Central memory CD4-positive, alpha-beta T cell (primary cell): ENCODE results near the gene CEBPG.

Source experiments
- DNase-seq: peaks from one replicate; pipeline ENCODE4 v3.0.0; 2022

Gene CEBPG

DNA sequence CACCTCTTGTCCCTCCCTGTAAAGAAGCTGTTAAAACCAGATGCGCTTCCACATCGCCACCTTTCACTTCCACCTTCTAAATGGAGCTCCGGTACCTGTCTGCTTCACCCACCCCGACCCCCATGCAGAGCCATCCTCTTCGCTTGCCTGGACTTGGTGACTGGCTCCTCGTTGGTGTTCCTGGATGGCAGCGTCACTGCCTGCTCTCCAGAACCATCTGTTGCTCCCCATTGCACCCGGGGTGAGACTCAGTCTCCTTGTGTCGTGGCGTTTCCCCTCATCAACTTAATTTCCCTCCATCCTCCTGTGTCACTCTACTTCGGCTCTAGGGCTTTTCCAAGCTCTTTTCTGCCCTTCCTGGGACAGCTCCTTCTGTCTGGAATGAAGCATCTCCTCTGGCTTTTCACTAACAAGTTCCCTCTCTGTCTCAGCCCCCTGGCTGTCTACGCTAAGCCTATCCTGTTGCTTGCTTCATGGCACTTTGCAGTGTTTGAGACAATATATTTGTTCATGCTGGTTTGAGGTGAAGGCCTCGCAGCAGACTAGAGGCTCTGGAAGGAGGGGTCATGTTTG is 10.3 kb downstream of the CEBPG start:
- no peak for DNase-seq

- DNase-seq = no peak
Observed at GRCh38 chr19:33384983-33385382, 11.5 kb downstream of the CEBPG start.

DNA sequence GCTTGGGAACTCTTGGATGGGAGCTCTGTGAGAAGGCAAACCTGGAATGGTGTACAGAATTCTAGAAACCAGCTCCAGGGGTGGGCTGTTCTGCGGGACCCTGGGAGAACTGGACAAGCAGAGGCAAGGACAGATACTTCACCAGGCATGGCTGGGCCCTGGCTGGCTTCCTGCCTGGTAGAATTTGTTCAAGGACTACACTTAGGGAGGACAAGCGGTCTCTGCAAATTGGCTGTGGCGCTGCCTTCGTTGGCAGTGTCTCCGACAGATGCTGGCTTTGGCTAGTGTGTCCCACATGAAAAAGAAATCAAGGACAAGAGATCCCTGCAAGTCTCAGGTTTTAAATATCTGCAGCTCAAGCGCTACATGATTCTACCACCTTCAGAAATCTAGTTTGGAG is 12.4 kb downstream of the CEBPG start:
- DNase-seq = no peak

DNA sequence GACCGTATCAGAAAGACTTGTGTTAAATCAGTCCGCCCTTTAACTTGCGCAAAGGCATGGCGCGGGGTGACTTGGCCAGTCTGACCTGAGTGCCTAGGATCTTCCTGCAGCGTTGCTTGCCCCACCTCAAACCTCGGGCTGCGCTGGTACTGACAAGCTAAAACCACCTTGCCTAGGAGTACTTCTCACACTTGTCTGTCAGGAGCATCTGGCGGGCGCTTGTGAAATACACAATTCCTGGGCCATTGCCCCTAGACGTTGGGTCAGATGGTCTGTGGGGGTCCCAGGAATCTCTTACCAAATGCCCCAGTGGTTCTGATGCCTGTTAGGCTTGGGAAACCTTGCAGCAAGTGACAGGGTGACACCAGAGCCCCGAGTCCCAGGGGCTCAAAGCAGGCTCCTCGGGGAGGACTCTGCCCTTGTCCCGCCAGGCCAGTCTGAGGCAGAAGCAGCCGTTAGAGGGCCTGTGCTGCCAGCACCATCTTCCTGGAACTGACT is 12.9 kb downstream of the CEBPG start:
- DNase-seq = no peak

DNA sequence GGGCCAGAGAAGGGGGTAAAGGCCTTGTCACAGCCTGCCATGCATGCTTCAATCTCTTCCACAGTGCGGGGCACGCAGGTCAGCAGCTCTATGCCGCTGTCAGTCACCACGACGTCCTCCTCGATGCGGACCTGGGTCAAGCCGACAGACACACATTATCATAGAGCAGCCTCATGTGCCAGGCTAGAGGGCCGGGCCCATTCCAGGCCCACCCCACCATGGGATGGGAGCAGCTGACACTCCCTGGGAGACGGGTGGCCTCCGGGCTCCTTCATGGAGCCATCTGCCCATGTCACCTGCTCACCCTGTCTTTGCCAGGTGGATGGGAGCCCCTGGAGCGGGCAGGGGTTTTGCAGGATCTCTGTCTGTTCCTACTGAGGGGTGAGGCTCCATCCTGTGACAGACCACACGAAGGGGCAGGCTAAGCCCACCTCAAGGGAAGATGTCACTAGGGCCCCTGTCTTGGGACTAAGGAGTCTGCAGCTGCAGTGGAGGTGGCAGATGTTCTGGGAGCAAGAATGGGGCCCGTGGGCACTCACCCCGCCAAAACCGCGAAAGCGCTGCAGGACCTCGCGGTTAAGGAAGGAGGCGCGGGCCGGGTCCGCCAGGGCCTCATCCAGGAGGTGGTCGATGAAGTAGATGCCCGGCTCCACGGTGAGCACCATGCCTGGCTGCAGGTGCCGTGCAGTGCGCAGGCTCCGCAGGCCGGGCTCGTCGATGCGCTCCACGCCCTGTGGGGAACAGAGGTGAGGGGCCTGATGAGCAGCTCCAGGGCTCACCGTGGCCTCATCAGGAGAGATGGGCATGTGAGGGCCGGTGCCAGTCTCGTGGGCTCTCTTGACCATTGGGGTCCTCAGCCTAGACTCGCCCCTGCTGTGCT is 14.1 kb downstream of the CEBPG start:
- no peak for DNase-seq

GRCh38 chr19:33388231-33388724 is 14.8 kb downstream of the CEBPG start:
- DNase-seq = no peak

- no peak for DNase-seq
Observed at GRCh38 chr19:33388725-33389420, 15.4 kb downstream of the CEBPG start.

DNA sequence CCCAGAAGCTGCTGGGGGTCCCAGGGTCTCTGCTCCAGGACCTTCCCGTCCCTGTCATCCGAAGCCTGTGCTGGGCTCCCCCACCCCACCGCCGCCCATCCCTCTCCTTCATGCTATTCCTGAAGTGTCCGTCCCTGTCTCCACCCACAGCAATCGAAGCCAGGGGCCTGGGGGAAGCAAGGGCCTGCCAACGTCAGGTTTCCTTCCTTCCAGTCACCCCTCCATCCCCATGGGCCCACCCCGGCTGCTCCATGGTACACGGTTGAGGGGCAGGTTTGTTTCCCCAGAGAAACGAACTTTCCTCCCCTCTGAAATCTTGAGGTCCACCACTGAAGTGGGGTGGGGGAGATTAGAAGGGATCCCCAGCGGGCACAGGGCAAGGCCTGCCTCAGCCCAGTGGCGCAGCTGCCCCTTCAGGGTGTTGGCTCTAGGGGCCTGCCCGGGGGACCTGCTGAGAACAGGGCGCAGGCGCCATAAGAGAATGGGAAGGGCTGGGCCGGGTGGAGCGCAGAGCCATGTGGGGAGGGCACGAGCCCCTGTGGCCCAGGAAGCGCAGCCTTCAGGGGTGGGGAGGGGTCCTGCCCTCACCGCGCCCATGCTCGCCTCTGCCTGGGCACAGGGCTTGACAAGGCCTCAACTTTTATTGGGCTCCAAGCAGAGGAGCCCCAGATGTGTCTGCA is 16.1 kb downstream of the CEBPG start:
- DNase-seq = no peak

- DNase-seq = no peak
Observed at GRCh38 chr19:33390101-33390907, 16.8 kb downstream of the CEBPG start.

GRCh38 chr19:33390908-33391630 is 17.6 kb downstream of the CEBPG start:
- no peak for DNase-seq

DNA sequence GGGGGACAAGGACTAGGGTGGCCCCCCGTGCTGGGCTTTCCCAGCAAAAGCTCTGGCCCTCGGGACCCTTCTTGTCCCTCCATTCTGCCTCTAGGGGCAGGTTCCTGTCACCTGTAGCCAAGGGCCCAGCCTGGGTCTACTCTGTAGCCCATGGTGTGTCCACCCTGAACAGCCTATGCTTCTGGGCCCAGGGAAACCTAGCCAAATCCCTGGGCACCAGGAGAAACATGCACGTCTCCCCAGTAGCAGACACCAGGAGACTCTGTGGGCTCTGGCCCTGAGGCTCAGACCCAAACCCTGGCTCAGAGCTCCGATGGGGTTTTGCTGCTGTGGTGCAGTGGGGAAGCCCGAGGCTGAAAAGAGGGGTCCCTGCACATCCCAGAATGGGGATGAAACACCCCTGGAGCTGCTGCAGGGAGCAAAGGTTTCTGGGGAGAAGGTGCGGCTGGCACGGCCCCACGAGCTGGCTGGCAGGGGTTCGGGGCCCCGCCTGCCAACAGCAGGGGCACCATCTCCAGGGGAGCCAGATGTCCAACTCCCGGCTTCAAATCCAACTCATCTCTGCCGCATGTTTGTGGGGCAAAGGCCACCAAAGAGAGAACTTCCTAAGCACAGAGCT is 18.2 kb downstream of the CEBPG start:
- no peak for DNase-seq

GRCh38 chr19:33392341-33393285 is 19.1 kb downstream of the CEBPG start:
- DNase-seq = no peak

DNA sequence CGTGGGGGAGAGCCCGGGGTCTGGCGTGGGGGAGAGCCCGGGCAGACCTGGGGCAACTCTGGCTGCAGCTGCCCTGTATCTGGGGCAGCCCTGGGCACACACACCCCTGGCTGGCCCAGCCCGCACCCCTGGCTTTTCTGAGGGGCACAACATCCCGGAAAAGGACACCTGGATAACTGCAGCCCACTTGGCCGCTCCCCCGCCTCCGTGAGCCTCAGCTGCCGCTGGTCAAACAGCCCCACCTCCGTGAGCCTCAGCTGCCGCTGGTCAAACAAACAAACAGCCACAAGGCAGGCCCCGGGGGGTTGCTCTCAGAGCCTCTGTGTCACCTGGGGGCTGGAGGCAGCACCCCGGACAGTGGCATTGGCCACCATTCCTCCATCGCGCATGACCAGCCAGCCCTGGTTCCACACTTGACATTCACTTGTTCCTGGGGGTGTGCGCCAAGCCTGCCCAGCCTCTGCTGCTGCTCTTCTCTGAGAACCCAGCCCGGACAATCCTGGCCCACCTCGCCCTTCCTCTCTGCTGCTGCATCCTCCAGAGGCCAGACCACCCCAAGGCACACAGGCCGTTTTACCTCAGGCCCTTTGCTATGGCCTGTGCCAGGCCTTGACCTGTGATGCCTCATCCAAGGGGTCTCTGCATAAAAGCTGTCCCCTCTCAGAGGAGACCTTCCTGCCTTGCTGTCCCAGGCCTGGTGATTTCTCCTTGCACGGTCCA is 19.9 kb downstream of the CEBPG start:
- no peak for DNase-seq

GRCh38 chr19:33394006-33394722 is 20.7 kb downstream of the CEBPG start:
- no peak for DNase-seq

- DNase-seq = no peak
Observed at GRCh38 chr19:33394723-33395560, 21.4 kb downstream of the CEBPG start.

- DNase-seq = no peak
Observed at GRCh38 chr19:33395561-33396550, 22.3 kb downstream of the CEBPG start.
